ENCODE results near the gene TRIM69.
"Not testable (repeated sequence)": the region's sequence is repeated elsewhere in the genome, so short reads cannot be mapped to it uniquely, and the experiment has no call there.

The TRIM69 gene

DNA sequence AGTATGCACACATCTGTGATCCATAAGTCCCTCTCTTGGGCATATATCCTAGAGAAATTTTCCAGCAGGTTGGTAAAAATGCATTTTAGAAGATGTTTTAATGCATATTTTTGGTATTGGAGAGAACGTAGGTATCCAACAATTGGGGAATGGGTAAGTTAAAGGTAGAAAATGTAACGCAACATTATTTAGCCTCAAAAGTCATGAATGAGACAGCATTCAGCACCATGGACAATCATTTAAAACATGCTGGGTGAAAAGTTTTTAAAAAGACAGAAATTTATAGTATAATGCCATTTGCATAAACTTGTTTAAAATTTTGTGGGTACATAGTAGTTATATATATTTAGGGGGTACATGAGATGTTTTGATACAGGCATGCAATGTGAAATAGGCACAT, 43.4 kb downstream of the TRIM69 start:
- Histone ChIP-seq H3K4me3 (ENCODE audit: low read depth, low read length) (no peak overlapping the region), H3K4me1 (peaks cover 6% of the 10 kb centered on the region), H3K9me3 (no peaks in the 10 kb centered on the region), H3K27me3 (no peaks in the 10 kb centered on the region), H3K36me3 (no peaks in the 10 kb centered on the region)
- DNase-seq, result no peak
- TF ChIP-seq, protein P1, sequence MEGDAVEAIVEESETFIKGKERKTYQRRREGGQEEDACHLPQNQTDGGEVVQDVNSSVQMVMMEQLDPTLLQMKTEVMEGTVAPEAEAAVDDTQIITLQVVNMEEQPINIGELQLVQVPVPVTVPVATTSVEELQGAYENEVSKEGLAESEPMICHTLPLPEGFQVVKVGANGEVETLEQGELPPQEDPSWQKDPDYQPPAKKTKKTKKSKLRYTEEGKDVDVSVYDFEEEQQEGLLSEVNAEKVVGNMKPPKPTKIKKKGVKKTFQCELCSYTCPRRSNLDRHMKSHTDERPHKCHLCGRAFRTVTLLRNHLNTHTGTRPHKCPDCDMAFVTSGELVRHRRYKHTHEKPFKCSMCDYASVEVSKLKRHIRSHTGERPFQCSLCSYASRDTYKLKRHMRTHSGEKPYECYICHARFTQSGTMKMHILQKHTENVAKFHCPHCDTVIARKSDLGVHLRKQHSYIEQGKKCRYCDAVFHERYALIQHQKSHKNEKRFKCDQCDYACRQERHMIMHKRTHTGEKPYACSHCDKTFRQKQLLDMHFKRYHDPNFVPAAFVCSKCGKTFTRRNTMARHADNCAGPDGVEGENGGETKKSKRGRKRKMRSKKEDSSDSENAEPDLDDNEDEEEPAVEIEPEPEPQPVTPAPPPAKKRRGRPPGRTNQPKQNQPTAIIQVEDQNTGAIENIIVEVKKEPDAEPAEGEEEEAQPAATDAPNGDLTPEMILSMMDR (IDR thresholded peaks at IDR 0.05; ENCODE audit: low read depth, low read length), result no peak

GRCh38 chr15:44780608-44781007, 44.3 kb downstream of the TRIM69 start:
- peaks cover 2% of the 10 kb centered on the region for H3K4me1 ChIP-seq
- no peak overlapping the region for H3K4me3 ChIP-seq (ENCODE audit: low read depth, low read length)
- H3K9me3 ChIP-seq, result no peaks in the 10 kb centered on the region
- no peaks in the 10 kb centered on the region for H3K36me3 ChIP-seq
- TF ChIP-seq, protein P1 (IDR thresholded peaks at IDR 0.05; ENCODE audit: low read depth, low read length), result no peak
- no peak for DNase-seq
- H3K27me3 ChIP-seq, result no peaks in the 10 kb centered on the region

DNA sequence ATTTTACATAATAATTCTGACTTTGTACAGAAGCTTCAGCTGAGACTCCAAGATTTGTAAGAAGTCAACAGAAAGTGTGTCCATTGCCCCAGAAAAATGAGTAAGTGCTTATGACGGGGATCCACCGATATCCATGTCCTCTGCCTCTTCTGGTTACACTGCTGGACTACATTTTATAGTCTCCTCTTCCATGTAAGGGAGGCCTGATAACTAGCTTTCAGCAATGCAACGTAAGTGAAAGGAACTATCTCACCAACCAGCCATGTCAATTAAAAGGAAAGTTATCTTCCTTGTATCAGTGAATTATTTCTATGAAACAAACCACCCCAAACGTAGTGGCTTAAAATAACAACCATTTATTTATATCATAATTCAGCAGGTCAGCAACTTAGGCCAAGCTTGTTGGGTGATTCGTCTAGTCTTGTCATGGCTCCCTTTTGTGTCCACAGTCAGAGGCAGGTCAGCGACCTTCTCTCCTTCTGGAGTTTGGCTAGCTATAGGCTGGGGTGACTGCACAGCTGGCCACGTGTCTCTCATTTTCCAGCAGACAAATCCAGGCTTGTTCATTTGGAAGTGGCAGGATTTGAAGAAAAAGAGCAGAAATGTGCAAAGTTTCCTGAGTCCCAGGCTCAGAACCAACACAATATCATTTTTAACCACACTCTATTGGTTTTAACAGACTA, 44.9 kb downstream of the TRIM69 start:
- H3K4me3 ChIP-seq (ENCODE audit: low read depth, low read length), result no peak overlapping the region
- H3K27me3 ChIP-seq, result no peaks in the 10 kb centered on the region
- no peak for DNase-seq
- TF ChIP-seq, protein P1 (IDR thresholded peaks at IDR 0.05; ENCODE audit: low read depth, low read length), result no peak
- H3K9me3 ChIP-seq, result no peaks in the 10 kb centered on the region
- no peaks in the 10 kb centered on the region for H3K36me3 ChIP-seq
- no peaks in the 10 kb centered on the region; the same call in 1 of the 2 replicates for H3K4me1 ChIP-seq

DNA sequence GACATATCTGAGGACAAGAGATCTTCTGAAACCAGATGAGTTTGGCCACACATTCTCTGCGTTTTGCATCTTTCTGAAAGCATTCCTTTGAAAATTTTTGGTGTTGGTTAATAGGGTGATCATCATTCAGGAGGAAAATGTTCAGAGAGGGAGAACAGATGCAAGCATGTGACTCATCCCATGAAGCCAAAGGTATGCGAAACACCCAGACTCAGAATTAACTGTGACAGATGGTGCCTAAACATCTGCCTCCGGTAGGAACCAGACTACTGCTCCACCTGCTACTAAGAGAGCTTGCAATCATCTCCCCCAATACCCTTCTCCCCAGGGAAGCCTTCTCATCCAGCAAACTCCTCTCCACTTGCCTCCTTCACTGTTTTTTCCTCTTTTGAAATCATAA, 46.2 kb downstream of the TRIM69 start:
- no peak overlapping the region for H3K4me3 ChIP-seq (ENCODE audit: low read depth, low read length)
- no peaks in the 10 kb centered on the region for H3K27me3 ChIP-seq
- H3K9me3 ChIP-seq, result no peaks in the 10 kb centered on the region
- no peaks in the 10 kb centered on the region; the same call in 1 of the 2 replicates for H3K4me1 ChIP-seq
- TF ChIP-seq, protein P1 (IDR thresholded peaks at IDR 0.05; ENCODE audit: low read depth, low read length), result no peak
- DNase-seq, result peak; percentile 12
- H3K36me3 ChIP-seq, result no peaks in the 10 kb centered on the region

- not testable (repeated sequence) for H3K4me1 ChIP-seq, H3K36me3 ChIP-seq, H3K9me3 ChIP-seq, DNase-seq, H3K27me3 ChIP-seq
- H3K4me3 ChIP-seq (ENCODE audit: low read depth, low read length), result peak overlapping the region; percentile 86
These were observed 48.6 kb downstream of the TRIM69 start for GRCh38 chr15:44784918-44785274.

DNA sequence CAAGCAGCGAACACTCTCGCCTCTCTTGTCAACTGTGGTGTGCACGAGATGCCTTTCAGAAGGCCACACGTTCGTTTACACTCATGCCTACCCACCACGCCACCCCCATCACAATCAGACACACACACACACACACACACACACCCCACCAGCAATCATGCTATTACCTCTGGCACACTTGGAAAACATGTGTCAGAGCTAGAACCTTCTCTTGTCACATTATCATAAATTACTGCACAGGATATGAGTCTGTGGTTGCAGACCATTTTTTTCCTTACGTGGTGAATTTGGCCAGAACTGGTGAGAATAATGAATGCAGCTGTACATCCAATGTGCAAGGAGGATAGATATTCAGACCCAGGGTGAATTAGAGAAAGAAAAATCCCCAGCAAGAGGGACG, 52.4 kb downstream of the TRIM69 start:
- no peak for DNase-seq
- TF ChIP-seq, protein P1 (IDR thresholded peaks at IDR 0.05; ENCODE audit: low read depth, low read length), result no peak
- Histone ChIP-seq H3K36me3 (no peaks in the 10 kb centered on the region), H3K27me3 (no peaks in the 10 kb centered on the region), H3K9me3 (no peaks in the 10 kb centered on the region), H3K4me1 (no peaks in the 10 kb centered on the region; the same call in 1 of the 2 replicates), H3K4me3 (ENCODE audit: low read depth, low read length) (no peak overlapping the region)

All from BE2C (cell line).